A549 (cell line): ENCODE measurements around the gene SLC10A1.

Source experiments
- BHLHE40 ChIP-seq: IDR thresholded peaks from 2 replicates; pipeline ENCODE4 v1.6.1; 2012; ENCODE audit warnings: low read depth, low read length, inconsistent platforms
- CBX2 ChIP-seq: fragments of 200-600 bp; sonication (generic); IDR thresholded peaks from 2 replicates; pipeline ENCODE4 v1.6.1; 2016; ENCODE audit warnings: low read depth, mild to moderate bottlenecking, borderline replicate concordance
- CEBPB ChIP-seq, 2 experiments: fragments of >200 bp in 1 of 2; sonication (Bioruptor Twin) in 1 of 2; formaldehyde crosslinking in 1 of 2; IDR thresholded peaks; 2 replicates each; pipeline ENCODE4 v1.6.1; 2012 to 2016
- ESRRA ChIP-seq: fragments of 150-350 bp; IDR thresholded peaks from 2 replicates; pipeline ENCODE4 v1.6.1; 2014; ENCODE audit warnings: mild to moderate bottlenecking, low read length, borderline replicate concordance
- HOXA7 ChIP-seq: fragments of 250-450 bp; sonication (Bioruptor Pico); IDR thresholded peaks from 2 replicates; pipeline ENCODE4 v1.5.0; 2020; ENCODE audit warnings: mild to moderate bottlenecking, moderate library complexity
- MYC ChIP-seq: IDR thresholded peaks from 2 replicates; pipeline ENCODE4 v1.6.1; 2012; ENCODE audit warnings: mild to moderate bottlenecking, inconsistent platforms, low read length, improper control_type of control experiment, borderline replicate concordance
- NR3C1 ChIP-seq: fragments of >200 bp; sonication (Bioruptor Twin); formaldehyde crosslinking; IDR thresholded peaks from 3 replicates; pipeline ENCODE4 v1.6.1; 2017
- POLR2A ChIP-seq: IDR thresholded peaks from 2 replicates; pipeline ENCODE4 v1.6.1; 2012; ENCODE audit warnings: mild to moderate bottlenecking, low read length
- RAD21 ChIP-seq, 2 experiments: fragments of >200 bp in 1 of 2; sonication (Bioruptor Twin) in 1 of 2; formaldehyde crosslinking in 1 of 2; IDR thresholded peaks in 1 of 2; conservative IDR thresholded peaks in 1 of 2; 2 replicates in 1 of 2; 3 replicates in 1 of 2; pipeline ENCODE4 v1.6.1; 2012 to 2018; ENCODE audit warnings: inconsistent platforms in 1 of 2
- TP53 ChIP-seq: fragments of 250-450 bp; sonication (Bioruptor Pico); IDR thresholded peaks from 2 replicates; pipeline ENCODE4 v1.5.0; 2021; ENCODE audit warnings: mild to moderate bottlenecking, moderate library complexity
- ZC3H11A ChIP-seq: fragments of 450-650 bp; IDR thresholded peaks from 2 replicates; pipeline ENCODE4 v1.6.1; 2014; ENCODE audit warnings: antibody characterized with exemption, mild to moderate bottlenecking
- ZSCAN20 ChIP-seq: fragments of 250-450 bp; sonication (Bioruptor Pico); IDR thresholded peaks from 2 replicates; pipeline ENCODE4 v1.8.0; 2022; ENCODE audit warnings: mild to moderate bottlenecking, moderate library complexity
- TF ChIP-seq, protein P1 (sequence below): fragments of >200 bp; sonication (Bioruptor Twin); formaldehyde crosslinking; IDR thresholded peaks from 3 replicates; pipeline ENCODE4 v1.5.1; 2016
- TF ChIP-seq, protein P2 (sequence below): IDR thresholded peaks from 2 replicates; pipeline ENCODE4 v1.6.1; 2012

DNA sequence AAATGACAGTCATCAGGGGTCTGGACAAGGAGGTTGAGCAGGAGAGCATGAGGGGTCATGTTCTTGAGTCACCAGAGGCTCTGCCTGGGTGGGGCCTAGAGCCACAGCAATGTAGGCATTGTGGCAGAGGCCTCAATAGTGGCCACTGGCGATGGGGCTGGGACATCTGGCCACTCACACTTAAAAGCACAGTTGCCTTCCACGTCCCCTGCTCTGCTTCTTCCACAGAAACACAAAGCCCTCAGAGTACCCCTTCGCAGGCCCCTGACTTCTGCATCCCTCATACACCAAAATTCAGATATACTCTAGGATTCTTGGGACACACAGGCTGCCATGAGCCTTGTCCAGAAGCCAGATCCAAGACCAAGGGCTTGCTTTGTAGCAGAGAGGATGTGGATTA, 2.2 kb downstream of the SLC10A1 start:
- TF ChIP-seq RAD21 (conservative IDR thresholded peaks at IDR 0.05 in 1 of 2, IDR thresholded peaks at IDR 0.05 in 1 of 2) = no peak
- TF ChIP-seq, protein P1, sequence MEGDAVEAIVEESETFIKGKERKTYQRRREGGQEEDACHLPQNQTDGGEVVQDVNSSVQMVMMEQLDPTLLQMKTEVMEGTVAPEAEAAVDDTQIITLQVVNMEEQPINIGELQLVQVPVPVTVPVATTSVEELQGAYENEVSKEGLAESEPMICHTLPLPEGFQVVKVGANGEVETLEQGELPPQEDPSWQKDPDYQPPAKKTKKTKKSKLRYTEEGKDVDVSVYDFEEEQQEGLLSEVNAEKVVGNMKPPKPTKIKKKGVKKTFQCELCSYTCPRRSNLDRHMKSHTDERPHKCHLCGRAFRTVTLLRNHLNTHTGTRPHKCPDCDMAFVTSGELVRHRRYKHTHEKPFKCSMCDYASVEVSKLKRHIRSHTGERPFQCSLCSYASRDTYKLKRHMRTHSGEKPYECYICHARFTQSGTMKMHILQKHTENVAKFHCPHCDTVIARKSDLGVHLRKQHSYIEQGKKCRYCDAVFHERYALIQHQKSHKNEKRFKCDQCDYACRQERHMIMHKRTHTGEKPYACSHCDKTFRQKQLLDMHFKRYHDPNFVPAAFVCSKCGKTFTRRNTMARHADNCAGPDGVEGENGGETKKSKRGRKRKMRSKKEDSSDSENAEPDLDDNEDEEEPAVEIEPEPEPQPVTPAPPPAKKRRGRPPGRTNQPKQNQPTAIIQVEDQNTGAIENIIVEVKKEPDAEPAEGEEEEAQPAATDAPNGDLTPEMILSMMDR = no peak
- no peak for TF ChIP-seq MYC
- no peak for TF ChIP-seq HOXA7 (CRISPR knock-in tag)
- TF ChIP-seq NR3C1 = no peak
- no peak for TF ChIP-seq BHLHE40
- TF ChIP-seq ZSCAN20 (CRISPR knock-in tag) = no peak
- TF ChIP-seq POLR2A = no peak
- TF ChIP-seq, protein P2, sequence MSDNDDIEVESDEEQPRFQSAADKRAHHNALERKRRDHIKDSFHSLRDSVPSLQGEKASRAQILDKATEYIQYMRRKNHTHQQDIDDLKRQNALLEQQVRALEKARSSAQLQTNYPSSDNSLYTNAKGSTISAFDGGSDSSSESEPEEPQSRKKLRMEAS = no peak
- TF ChIP-seq TP53 (CRISPR knock-in tag) = no peak
- no peak for TF ChIP-seq CBX2
- no peak for TF ChIP-seq CEBPB (IDR thresholded peaks at IDR 0.05)
- TF ChIP-seq ESRRA = no peak
- TF ChIP-seq ZC3H11A = no peak
